Endodermal cell (in vitro differentiated cells): ENCODE measurements around the gene SCUBE1. TPM values are rescaled to one million over a fixed set of nuclear protein-coding genes. Genes with fewer than 3 reads are reported as not detected.
"Not testable (repeated sequence)": the region's sequence is repeated elsewhere in the genome, so short reads cannot be mapped to it uniquely, and the experiment has no call there.

Experiments
- DNase-seq: peaks from one replicate; pipeline ENCODE4 v3.0.0-alpha.2; 2017
- H3K27ac ChIP-seq: 2 replicates; pipeline ENCODE4 v1.5.1; 2013; ENCODE audit warnings: mild to moderate bottlenecking, low read depth, low read length, moderate library complexity
- H3K27me3 ChIP-seq: 2 replicates; pipeline ENCODE4 v1.6.1; 2013; ENCODE audit warnings: mild to moderate bottlenecking, low read length, moderate library complexity; ENCODE audit not compliant: insufficient read depth, control insufficient read depth, poor library complexity, severe bottlenecking
- H3K36me3 ChIP-seq: 2 replicates; pipeline ENCODE4 v1.7.0; 2013; ENCODE audit warnings: mild to moderate bottlenecking, low read length, moderate library complexity; ENCODE audit not compliant: control insufficient read depth, insufficient read depth
- H3K4me1 ChIP-seq: one replicate; pipeline ENCODE4 v1.7.0; 2013; ENCODE audit warnings: low read length; ENCODE audit not compliant: control insufficient read depth, insufficient read depth
- H3K4me3 ChIP-seq: 2 replicates; pipeline ENCODE4 v1.5.1; 2013; ENCODE audit warnings: mild to moderate bottlenecking, low read length, moderate library complexity
- H3K9ac ChIP-seq: 2 replicates; pipeline ENCODE4 v1.6.1; 2013; ENCODE audit warnings: mild to moderate bottlenecking, low read length, moderate library complexity; ENCODE audit not compliant: poor library complexity, severe bottlenecking; ENCODE audit errors: extremely low read depth
- H3K9me3 ChIP-seq: 2 replicates; pipeline ENCODE4 v1.6.1; 2013; ENCODE audit warnings: mild to moderate bottlenecking, low read length, moderate library complexity; ENCODE audit not compliant: control insufficient read depth
- H3K27ac Mint-ChIP-seq: 2 replicates; pipeline ENCODE4 v1.8.0; 2020; ENCODE audit warnings: mixed read lengths
- H3K27me3 Mint-ChIP-seq: 2 replicates; pipeline ENCODE4 v1.8.0; 2021; ENCODE audit warnings: mild to moderate bottlenecking, mixed read lengths; ENCODE audit not compliant: insufficient read depth
- H3K36me3 Mint-ChIP-seq: 2 replicates; pipeline ENCODE4 v1.8.0; 2020; ENCODE audit warnings: low read depth, mixed read lengths
- H3K4me1 Mint-ChIP-seq: 2 replicates; pipeline ENCODE4 v1.8.0; 2020; ENCODE audit warnings: mixed read lengths
- H3K4me3 Mint-ChIP-seq: 2 replicates; pipeline ENCODE4 v1.8.0; 2020; ENCODE audit warnings: mild to moderate bottlenecking, moderate library complexity, mixed read lengths
- H3K9me3 Mint-ChIP-seq: 2 replicates; pipeline ENCODE4 v1.8.0; 2020; ENCODE audit warnings: mild to moderate bottlenecking, mixed read lengths
- CTCF ChIP-seq: fragments of 200-600 bp; sonication (generic); conservative IDR thresholded peaks from 2 replicates; pipeline ENCODE4 v1.5.0; 2021; ENCODE audit warnings: antibody characterized with exemption, mild to moderate bottlenecking
- WGBS, 2 experiments: methylation state at CpG; one replicate each; pipeline versions ENCODE4 v1.1.5 to v1.1.7; 2013; ENCODE audit warnings: missing lambda C conversion rate in 2 of 2, mixed read lengths in 1 of 2; ENCODE audit not compliant: insufficient coverage in 1 of 2, insufficient read length in 1 of 2; 5-methylcytosine and 5-hydroxymethylcytosine counted together
- total RNA-seq, 2 donors: library from RNA; stranded (reverse); fragmentation: NEBNext Ultra II Directional in 1 of 2; extraction: Animal tissue kit (Norgen Biotek cat#: 25700) in 1 of 2; gene quantifications; 2 replicates in 1 of 2; 3 replicates in 1 of 2; pipeline ENCODE4 v1.2.1, GENCODE V29; 2021

Gene SCUBE1
- total RNA-seq, 2 donors from 2014 or later, result 0.13 to 0.95 TPM

GRCh38 chr22:43363315-43364168, 20.4 kb upstream of the SCUBE1 start:
- WGBS, 2 experiments, result 88% methylated on average over 18 to 27 of the region's 27 CpGs
- H3K36me3 Mint-ChIP-seq, result no peaks in the 10 kb centered on the region
- TF ChIP-seq CTCF, result no peak
- H3K4me1 ChIP-seq, result no peaks in the 10 kb centered on the region
- no peak overlapping the region for H3K9ac ChIP-seq
- no peaks in the 10 kb centered on the region for H3K9me3 Mint-ChIP-seq
- H3K9me3 ChIP-seq, result no peaks in the 10 kb centered on the region
- H3K27me3 ChIP-seq, result no peaks in the 10 kb centered on the region
- DNase-seq, result peak; percentile 45
- H3K4me3 ChIP-seq, result no peak overlapping the region
- H3K27me3 Mint-ChIP-seq, result peaks cover 8% of the 10 kb centered on the region
- peak overlapping the region; percentile 66 for H3K27ac Mint-ChIP-seq
- peaks cover 10% of the 10 kb centered on the region for H3K4me1 Mint-ChIP-seq
- no peaks in the 10 kb centered on the region for H3K36me3 ChIP-seq
- H3K4me3 Mint-ChIP-seq, result no peak overlapping the region
- peak overlapping the region; percentile 79 for H3K27ac ChIP-seq

- H3K36me3 Mint-ChIP-seq, result no peaks in the 10 kb centered on the region
- no peak for TF ChIP-seq CTCF
- no peaks in the 10 kb centered on the region for H3K27me3 Mint-ChIP-seq
- H3K36me3 ChIP-seq, result no peaks in the 10 kb centered on the region
- peaks cover 13% of the 10 kb centered on the region for H3K4me1 Mint-ChIP-seq
- H3K4me3 ChIP-seq, result no peak overlapping the region
- H3K4me3 Mint-ChIP-seq, result no peak overlapping the region
- H3K27ac ChIP-seq, result no peak overlapping the region
- no peaks in the 10 kb centered on the region for H3K9me3 Mint-ChIP-seq
- DNase-seq, result no peak
- H3K27ac Mint-ChIP-seq, result no peak overlapping the region
- no peaks in the 10 kb centered on the region for H3K4me1 ChIP-seq
- WGBS, 2 experiments, result 91% methylated on average over 9 of the region's 9 CpGs
- H3K9ac ChIP-seq, result no peak overlapping the region
- H3K27me3 ChIP-seq, result no peaks in the 10 kb centered on the region
- no peaks in the 10 kb centered on the region for H3K9me3 ChIP-seq
Measured at GRCh38 chr22:43360576-43360975, 17.4 kb upstream of the SCUBE1 start.

GRCh38 chr22:43356881-43357280, 13.7 kb upstream of the SCUBE1 start:
- no peak overlapping the region for H3K4me3 Mint-ChIP-seq
- 79 to 88% methylated on average over 9 to 11 of the region's 11 CpGs for WGBS, 2 experiments
- peak; percentile 51 for DNase-seq
- no peaks in the 10 kb centered on the region for H3K27me3 ChIP-seq
- no peaks in the 10 kb centered on the region for H3K4me1 ChIP-seq
- H3K9me3 ChIP-seq, result no peaks in the 10 kb centered on the region
- no peaks in the 10 kb centered on the region for H3K27me3 Mint-ChIP-seq
- no peaks in the 10 kb centered on the region for H3K36me3 ChIP-seq
- no peak overlapping the region for H3K27ac ChIP-seq
- H3K9me3 Mint-ChIP-seq, result no peaks in the 10 kb centered on the region
- no peak overlapping the region for H3K4me3 ChIP-seq
- H3K27ac Mint-ChIP-seq, result no peak overlapping the region
- no peak overlapping the region for H3K9ac ChIP-seq
- no peak for TF ChIP-seq CTCF
- no peaks in the 10 kb centered on the region for H3K36me3 Mint-ChIP-seq
- H3K4me1 Mint-ChIP-seq, result peaks cover 4% of the 10 kb centered on the region

GRCh38 chr22:43355688-43356087, 12.5 kb upstream of the SCUBE1 start:
- H3K36me3 Mint-ChIP-seq, H3K9me3 ChIP-seq, H3K9me3 Mint-ChIP-seq, H3K27me3 ChIP-seq, H3K4me3 Mint-ChIP-seq, H3K27me3 Mint-ChIP-seq, H3K4me3 ChIP-seq, H3K27ac ChIP-seq, DNase-seq, H3K4me1 ChIP-seq, H3K9ac ChIP-seq, H3K36me3 ChIP-seq, H3K4me1 Mint-ChIP-seq, H3K27ac Mint-ChIP-seq: not testable (repeated sequence)
- 93 to 94% methylated on average over 3 to 10 of the region's 10 CpGs for WGBS, 2 experiments
